ENCODE results near the gene LHPP.

Gene LHPP

GRCh38 chr10:124637091-124637700, 175.6 kb downstream of the LHPP start:
- peaks cover 0 to 32% (median 16%) of the 10 kb centered on the region in 11 experiments; a peak in 15 of 22 replicates for H3K36me3 ChIP-seq
- H4K20me1 ChIP-seq, result peaks cover 3 to 76% (median 37%) of the 10 kb centered on the region in 11 experiments; a peak in 18 of 22 replicates

GRCh38 chr10:124637746-124638145, 176.1 kb downstream of the LHPP start:
- Histone ChIP-seq H4K20me1 (peaks cover 0 to 76% (median 31%) of the 10 kb centered on the region in 11 experiments; a peak in 16 of 22 replicates), H3K4me2 (peak overlapping the region; percentile 82 to 100 (median 95)), H3K27me3 (no peaks in the 10 kb centered on the region)

More at GRCh38 chr10:124637091-124637700, 175.6 kb downstream of the LHPP start:
- peak overlapping the region; percentile 82 to 100 (median 95) for H3K4me2 ChIP-seq
- H3K27ac ChIP-seq, result peak overlapping the region in 7 of 11 experiments; percentile 9 to 38 (median 19); a peak in 6 of 22 replicates
- H3K9me3 ChIP-seq (replicated peaks in 1 of 11), result peaks cover 8 to 15% (median 11%) of the 10 kb centered on the region in 11 experiments; a peak in 20 of 22 replicates
- H3K9ac ChIP-seq, result peak overlapping the region in 6 of 11 experiments; percentile 11 to 37 (median 18); a peak in 5 of 22 replicates
- H3K27me3 ChIP-seq, result no peaks in the 10 kb centered on the region
- peaks cover 63 to 78% (median 69%) of the 10 kb centered on the region in 10 experiments for H3K4me1 ChIP-seq
- H3K4me3 ChIP-seq, result no peak overlapping the region
- no peak for TF ChIP-seq Cebpa-rat (IDR thresholded peaks at IDR 0.05)

DNA sequence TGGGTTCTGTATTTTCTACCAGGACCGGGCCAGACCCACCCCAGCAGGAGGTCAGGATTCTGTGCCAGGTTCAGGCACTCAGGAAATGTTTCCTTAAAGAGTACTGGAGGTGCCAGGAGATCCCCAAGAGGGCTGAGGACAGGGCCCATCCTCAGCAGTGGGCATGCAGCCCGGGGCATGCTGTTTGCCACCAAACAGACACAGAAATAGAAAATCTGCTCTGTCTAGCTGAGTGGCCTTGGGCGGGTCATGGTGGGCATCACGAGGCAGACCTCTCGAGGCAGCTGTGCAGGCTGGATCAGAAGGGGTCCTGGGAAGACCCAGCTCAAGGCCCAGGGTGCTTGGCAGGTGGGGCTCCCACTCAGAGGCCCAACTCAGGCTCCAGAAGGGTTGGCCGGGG, 177.6 kb downstream of the LHPP start:
- Histone ChIP-seq H3K4me1 (peaks cover 78 to 88% (median 82%) of the 10 kb centered on the region in 10 experiments), H3K27me3 (no peaks in the 10 kb centered on the region), H3K4me2 (peak overlapping the region; percentile 93 to 100 (median 96)), H3K9me3 (replicated peaks in 1 of 11) (peaks cover 5 to 10% (median 7%) of the 10 kb centered on the region in 11 experiments; a peak in 20 of 22 replicates), H3K36me3 (peaks cover 0 to 28% (median 10%) of the 10 kb centered on the region in 11 experiments; a peak in 15 of 22 replicates), H3K9ac (peak overlapping the region in 8 of 11 experiments; percentile 14 to 80 (median 62); a peak in 10 of 22 replicates), H3K4me3 (no peak overlapping the region), H3K27ac (peak overlapping the region in 9 of 11 experiments; percentile 85 to 92 (median 89); a peak in 16 of 22 replicates), H4K20me1 (peaks cover 0 to 87% (median 23%) of the 10 kb centered on the region in 11 experiments; a peak in 16 of 22 replicates)
- no peak for TF ChIP-seq Cebpa-rat (IDR thresholded peaks at IDR 0.05)

More at GRCh38 chr10:124637746-124638145, 176.1 kb downstream of the LHPP start:
- Histone ChIP-seq H3K9me3 (replicated peaks in 1 of 11) (peaks cover 8 to 15% (median 11%) of the 10 kb centered on the region in 11 experiments; a peak in 20 of 22 replicates), H3K27ac (peak overlapping the region in 7 of 11 experiments; percentile 9 to 85 (median 19); a peak in 6 of 22 replicates), H3K4me1 (peaks cover 63 to 78% (median 69%) of the 10 kb centered on the region in 10 experiments), H3K9ac (peak overlapping the region in 1 of 11 experiments; percentile 17; a peak in 1 of 22 replicates), H3K36me3 (peaks cover 0 to 35% (median 16%) of the 10 kb centered on the region in 11 experiments; a peak in 15 of 22 replicates), H3K4me3 (no peak overlapping the region)
- no peak for TF ChIP-seq Cebpa-rat (IDR thresholded peaks at IDR 0.05)

- Histone ChIP-seq H3K27me3 (no peaks in the 10 kb centered on the region), H3K4me3 (no peak overlapping the region; a peak in 1 of 20 replicates), H3K4me2 (peak overlapping the region; percentile 93 to 100 (median 96)), H3K36me3 (peaks cover 0 to 23% (median 6%) of the 10 kb centered on the region in 11 experiments; a peak in 12 of 22 replicates), H3K9ac (peak overlapping the region; percentile 14 to 80 (median 74); a peak in 15 of 22 replicates), H3K27ac (peak overlapping the region in 9 of 11 experiments; percentile 85 to 92 (median 89); a peak in 18 of 22 replicates), H3K9me3 (replicated peaks in 1 of 11) (peaks cover 1 to 6% (median 3%) of the 10 kb centered on the region in 11 experiments; a peak in 19 of 22 replicates), H4K20me1 (peaks cover 0 to 91% (median 23%) of the 10 kb centered on the region in 11 experiments; a peak in 16 of 22 replicates), H3K4me1 (peaks cover 82 to 92% (median 87%) of the 10 kb centered on the region in 10 experiments)
- no peak for TF ChIP-seq Cebpa-rat (IDR thresholded peaks at IDR 0.05)
Observed at GRCh38 chr10:124639646-124640045, 178.0 kb downstream of the LHPP start.

GRCh38 chr10:124640056-124640455, 178.4 kb downstream of the LHPP start:
- peak overlapping the region; percentile 63 to 92 (median 87); a peak in 21 of 22 replicates for H3K27ac ChIP-seq
- peaks cover 0 to 95% (median 23%) of the 10 kb centered on the region in 11 experiments; a peak in 16 of 22 replicates for H4K20me1 ChIP-seq
- no peak for TF ChIP-seq Cebpa-rat (IDR thresholded peaks at IDR 0.05)
- H3K4me3 ChIP-seq, result peak overlapping the region in 3 of 10 experiments; percentile 31 to 38 (median 34); a peak in 2 of 20 replicates
- peak overlapping the region; percentile 93 to 100 (median 96) for H3K4me2 ChIP-seq
- no peaks in the 10 kb centered on the region for H3K27me3 ChIP-seq
- H3K9ac ChIP-seq, result peak overlapping the region; percentile 55 to 80 (median 77); a peak in 20 of 22 replicates
- H3K4me1 ChIP-seq, result peaks cover 86 to 96% (median 91%) of the 10 kb centered on the region in 10 experiments
- H3K9me3 ChIP-seq (replicated peaks in 1 of 11), result peaks cover 0 to 3% (median 0%) of the 10 kb centered on the region in 11 experiments; a peak in 1 of 22 replicates
- peaks cover 0 to 19% (median 4%) of the 10 kb centered on the region in 11 experiments; a peak in 5 of 22 replicates for H3K36me3 ChIP-seq

- H3K4me2 ChIP-seq, result peak overlapping the region; percentile 93 to 100 (median 96)
- peak overlapping the region; percentile 63 to 92 (median 87) for H3K27ac ChIP-seq
- peak overlapping the region; percentile 55 to 80 (median 77); a peak in 21 of 22 replicates for H3K9ac ChIP-seq
Observed at GRCh38 chr10:124640538-124641231, 179.1 kb downstream of the LHPP start.

GRCh38 chr10:124641282-124642087, 179.9 kb downstream of the LHPP start:
- Histone ChIP-seq H3K4me2 (peak overlapping the region; percentile 93 to 100 (median 96)), H3K9me3 (replicated peaks in 1 of 11) (no peaks in the 10 kb centered on the region), H3K4me3 (peak overlapping the region in 7 of 10 experiments; percentile 5 to 43 (median 34); a peak in 12 of 20 replicates)

More at GRCh38 chr10:124640538-124641231, 179.1 kb downstream of the LHPP start:
- H3K4me1 ChIP-seq, result peaks cover 92 to 100% (median 96%) of the 10 kb centered on the region in 10 experiments
- H4K20me1 ChIP-seq, result peaks cover 0 to 95% (median 20%) of the 10 kb centered on the region in 11 experiments; a peak in 16 of 22 replicates
- H3K9me3 ChIP-seq (replicated peaks in 1 of 11), result no peaks in the 10 kb centered on the region
- peak in 9 of 11 experiments; percentile 12 to 76 (median 51); a peak in 11 of 22 replicates for TF ChIP-seq Cebpa-rat (IDR thresholded peaks at IDR 0.05)
- H3K27me3 ChIP-seq, result no peaks in the 10 kb centered on the region
- H3K36me3 ChIP-seq, result peaks cover 0 to 17% (median 0%) of the 10 kb centered on the region in 11 experiments; a peak in 2 of 22 replicates
- H3K4me3 ChIP-seq, result peak overlapping the region in 7 of 10 experiments; percentile 5 to 43 (median 34); a peak in 10 of 20 replicates

More at GRCh38 chr10:124641282-124642087, 179.9 kb downstream of the LHPP start:
- Histone ChIP-seq H3K27ac (peak overlapping the region; percentile 63 to 92 (median 87)), H3K36me3 (peaks cover 0 to 17% (median 0%) of the 10 kb centered on the region in 11 experiments; a peak in 2 of 22 replicates), H4K20me1 (peaks cover 0 to 94% (median 19%) of the 10 kb centered on the region in 11 experiments; a peak in 16 of 22 replicates), H3K4me1 (peaks cover 97 to 100% (median 100%) of the 10 kb centered on the region in 10 experiments), H3K27me3 (no peaks in the 10 kb centered on the region), H3K9ac (peak overlapping the region; percentile 55 to 80 (median 77); a peak in 21 of 22 replicates)
- peak in 2 of 11 experiments; percentile 14 to 45; a peak in 1 of 22 replicates for TF ChIP-seq Cebpa-rat (IDR thresholded peaks at IDR 0.05)

All from BLaER1 treated with 17β-estradiol and CSF1 and Interleukin-3, amounts not matched to agents 10 nM and 100 nM (cell line).